IPS-18c (cell line): ENCODE data around the gene CARS1.

Source experiments
- H3K4me3 ChIP-seq: 2 replicates; pipeline ENCODE4 v1.7.0; 2013; ENCODE audit warnings: low read depth, mild to moderate bottlenecking, low read length, moderate library complexity; ENCODE audit not compliant: insufficient read depth
- H3K9me3 ChIP-seq: one replicate; pipeline ENCODE4 v1.6.1; 2013; ENCODE audit warnings: mild to moderate bottlenecking, low read length, moderate library complexity; ENCODE audit not compliant: control insufficient read depth, insufficient read depth

The CARS1 gene

DNA sequence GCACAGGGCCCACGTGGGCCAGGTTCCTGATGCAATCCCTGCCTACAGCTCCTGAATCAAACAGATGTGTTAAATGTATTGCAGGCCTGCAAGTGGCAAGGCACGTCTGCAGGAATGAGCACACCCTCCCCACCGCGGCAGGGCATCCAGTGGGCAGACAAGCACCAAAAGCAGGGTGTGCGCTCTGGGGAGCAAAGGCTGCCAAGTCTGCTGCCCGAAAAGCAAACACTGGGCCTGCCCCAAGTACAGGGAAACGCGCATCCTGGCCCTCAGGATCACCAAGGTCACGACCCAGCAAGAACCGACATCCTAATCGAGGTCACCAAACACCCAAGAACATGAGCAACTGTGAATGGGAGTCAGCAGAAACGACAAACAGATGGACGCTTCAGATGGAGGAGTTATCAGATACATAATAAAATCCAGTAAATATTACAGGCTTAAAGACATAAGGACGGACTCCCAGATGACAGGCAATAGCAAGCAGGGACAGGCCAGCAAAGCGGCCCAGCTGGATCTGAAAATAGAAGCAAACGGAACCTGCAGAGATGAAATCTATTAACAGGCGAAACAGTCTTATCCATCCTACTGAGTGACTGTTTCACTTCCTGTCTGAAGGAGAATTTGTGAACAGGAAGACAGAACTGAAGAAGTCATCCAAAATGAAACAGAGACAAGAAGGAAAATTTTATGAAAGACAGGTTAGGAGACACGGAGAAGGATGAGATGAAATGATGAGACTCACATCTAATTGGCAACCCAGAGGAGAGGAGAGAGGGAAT lies 26.7 kb downstream of the CARS1 start:
- H3K9me3 ChIP-seq, result no peaks in the 10 kb centered on the region
- no peak overlapping the region for H3K4me3 ChIP-seq

DNA sequence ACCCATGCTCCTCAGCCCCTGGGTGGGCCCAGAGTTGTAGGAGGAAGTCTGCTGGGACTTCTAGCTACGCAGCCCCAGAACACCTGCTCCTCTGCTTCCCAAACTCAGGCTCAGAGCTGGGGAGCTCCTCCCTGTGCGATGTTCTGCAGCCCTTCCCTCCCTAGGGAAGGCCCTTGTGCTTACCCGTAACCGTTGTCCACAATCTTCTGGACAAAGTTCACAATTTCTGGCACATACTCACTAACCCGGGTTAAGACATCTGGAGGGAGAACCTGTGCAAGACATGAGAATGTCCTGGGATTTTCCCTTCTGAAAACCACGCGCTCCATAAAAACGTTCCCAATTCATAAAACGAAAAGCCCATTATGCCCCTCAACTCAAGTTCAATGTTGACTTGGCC lies 28.4 kb downstream of the CARS1 start:
- no peaks in the 10 kb centered on the region for H3K9me3 ChIP-seq
- H3K4me3 ChIP-seq, result no peak overlapping the region

DNA sequence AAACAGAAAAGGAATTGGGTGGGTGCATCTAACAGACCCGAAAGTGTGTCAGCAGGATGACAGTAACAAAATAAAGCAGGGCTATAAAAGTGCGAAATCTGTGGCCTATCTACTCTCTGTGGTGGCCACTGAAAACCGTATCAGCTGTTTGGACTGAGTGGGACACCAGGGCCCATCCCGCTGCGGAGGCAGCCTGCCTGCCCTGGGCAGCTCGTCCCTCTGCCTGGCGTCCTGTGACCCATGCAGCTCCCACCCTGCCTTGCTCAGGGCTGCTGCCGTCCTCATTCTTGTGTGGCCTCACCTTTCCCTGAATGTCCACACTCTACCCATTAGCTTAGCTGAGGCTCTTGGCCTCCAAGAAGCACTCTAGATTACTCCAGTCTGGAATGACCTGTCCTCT lies 30.4 kb downstream of the CARS1 start:
- H3K9me3 ChIP-seq, result no peaks in the 10 kb centered on the region
- no peak overlapping the region for H3K4me3 ChIP-seq

DNA sequence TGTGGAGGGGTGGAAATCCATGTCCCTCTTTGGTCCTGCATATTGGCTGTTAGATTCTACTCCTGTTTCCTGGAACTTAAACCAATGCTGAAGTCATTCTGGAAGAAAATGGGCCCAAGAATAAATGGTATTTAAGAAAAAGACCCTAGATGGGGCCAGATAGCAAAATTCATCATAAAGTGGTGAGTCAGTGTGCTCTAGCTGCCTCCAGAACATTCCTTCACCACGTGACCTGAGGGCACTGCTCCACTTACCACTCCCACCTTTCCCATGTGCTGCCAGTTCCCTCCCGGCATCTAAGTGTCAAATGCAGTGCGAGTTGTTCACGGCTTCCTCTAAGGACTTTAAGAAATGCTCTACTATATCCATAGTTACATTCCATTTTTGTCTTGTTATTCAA lies 34.2 kb downstream of the CARS1 start:
- Histone ChIP-seq H3K4me3 (no peak overlapping the region), H3K9me3 (no peaks in the 10 kb centered on the region)

DNA sequence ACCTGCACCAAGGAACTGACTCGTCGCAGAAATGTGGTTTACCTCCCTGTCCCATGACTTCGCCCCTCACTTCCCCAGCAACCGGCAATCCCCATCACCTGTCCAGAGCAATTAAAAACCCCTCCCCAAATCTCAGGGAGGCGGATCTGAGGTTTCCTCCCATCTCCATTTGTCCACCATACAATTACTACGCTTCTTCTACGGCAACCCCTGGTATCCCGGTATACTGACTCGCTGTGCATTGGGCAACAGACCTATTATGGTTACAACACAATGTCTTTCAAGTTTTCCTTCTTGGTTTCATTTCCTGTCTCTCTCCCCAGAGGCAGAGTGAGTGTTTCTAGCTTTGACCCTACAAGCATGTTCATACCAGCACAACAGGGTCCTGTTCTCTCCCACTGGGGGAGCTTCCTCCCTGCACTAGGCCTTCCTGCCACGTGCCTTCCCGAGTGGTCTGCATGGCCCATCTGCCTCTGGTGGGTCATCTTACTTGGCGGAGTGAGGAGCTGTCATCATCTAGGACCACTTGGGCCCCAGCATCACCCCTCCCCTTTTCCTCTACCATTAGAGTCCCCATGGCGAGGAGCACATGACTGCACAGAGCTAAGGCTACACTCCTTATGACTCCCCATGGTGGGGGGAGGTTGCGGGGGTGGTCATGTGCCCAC lies 34.8 kb downstream of the CARS1 start:
- Histone ChIP-seq H3K9me3 (no peaks in the 10 kb centered on the region), H3K4me3 (no peak overlapping the region)

DNA sequence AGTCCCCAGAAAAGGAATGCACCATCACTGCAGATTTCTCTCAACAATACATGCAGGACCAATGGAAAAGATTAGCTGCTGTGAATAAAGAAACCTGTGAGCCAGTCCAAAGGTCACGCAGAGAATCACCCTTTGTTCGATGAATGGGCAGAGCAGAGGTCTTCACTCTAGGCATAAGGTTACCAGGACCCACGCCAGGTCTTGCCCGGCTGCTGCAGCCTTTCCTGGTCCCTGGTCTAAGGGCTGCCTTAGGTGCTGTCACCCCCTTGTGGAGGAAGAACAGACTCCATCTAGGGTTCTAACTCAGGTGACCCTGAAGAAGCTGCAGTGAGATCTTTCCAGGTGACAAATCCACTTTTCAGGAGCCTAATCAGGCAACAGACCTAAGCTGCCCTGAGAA lies 36.1 kb downstream of the CARS1 start:
- no peak overlapping the region for H3K4me3 ChIP-seq
- H3K9me3 ChIP-seq, result no peaks in the 10 kb centered on the region

DNA sequence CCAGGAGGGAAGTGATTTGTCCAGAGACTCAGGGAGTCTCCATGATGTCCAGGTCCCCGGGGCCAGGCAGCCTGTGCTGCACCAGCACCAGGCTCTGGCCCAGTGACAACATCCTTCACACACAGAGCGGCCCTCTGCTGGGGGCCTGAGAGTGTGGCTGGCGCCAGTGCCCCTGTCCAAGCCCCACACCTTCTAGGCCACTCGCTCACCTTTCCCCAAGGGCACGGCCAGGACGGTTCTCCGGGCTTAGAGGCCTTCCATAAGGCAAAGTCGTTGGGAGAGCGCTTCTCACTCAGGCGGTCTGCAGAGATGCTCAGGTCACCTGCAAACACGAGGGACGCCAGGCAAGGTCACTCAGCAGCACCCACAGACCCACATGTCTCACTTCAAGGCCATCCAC lies 37.2 kb downstream of the CARS1 start:
- no peak overlapping the region for H3K4me3 ChIP-seq
- H3K9me3 ChIP-seq, result no peaks in the 10 kb centered on the region

DNA sequence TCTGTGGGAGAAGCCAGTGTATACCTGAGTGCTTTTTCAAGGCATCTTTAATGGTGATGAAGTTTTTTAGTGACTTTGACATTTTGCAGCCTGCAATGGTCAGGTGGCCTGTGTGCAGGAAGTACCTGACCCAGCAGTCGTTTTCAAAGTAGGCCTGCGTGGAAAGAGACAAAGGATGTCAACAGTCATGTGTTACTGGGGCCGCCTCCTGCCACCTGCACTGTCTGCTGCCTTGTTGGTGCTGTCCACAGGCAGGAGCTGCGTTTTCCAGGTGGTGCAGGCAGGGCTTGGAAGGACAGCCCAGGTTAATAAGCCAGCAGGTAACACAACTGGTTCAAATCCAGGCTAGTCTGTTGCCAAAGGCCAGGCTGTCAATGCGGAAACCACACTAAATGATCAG lies 38.6 kb downstream of the CARS1 start:
- H3K4me3 ChIP-seq, result no peak overlapping the region
- H3K9me3 ChIP-seq, result no peaks in the 10 kb centered on the region

DNA sequence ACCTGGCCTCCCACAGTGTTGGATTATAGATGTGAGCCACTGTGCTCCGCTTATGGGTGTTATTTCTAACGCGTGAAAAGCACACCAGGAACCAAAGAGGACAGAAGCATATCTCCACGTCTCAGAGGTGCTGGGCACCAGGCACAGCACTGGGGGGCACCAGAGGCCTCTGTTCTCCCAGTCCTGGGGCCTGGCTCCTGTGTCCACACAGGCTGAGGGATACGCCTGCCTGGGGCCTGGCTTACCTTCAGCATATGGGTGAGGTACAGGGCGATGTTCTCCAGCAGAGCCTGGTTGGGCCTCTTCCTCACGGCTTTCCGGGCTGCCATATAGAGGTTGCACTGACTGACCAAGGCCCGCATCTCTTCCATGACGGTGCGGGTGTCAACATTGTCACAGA lies 40.4 kb downstream of the CARS1 start:
- no peaks in the 10 kb centered on the region for H3K9me3 ChIP-seq
- H3K4me3 ChIP-seq, result no peak overlapping the region

DNA sequence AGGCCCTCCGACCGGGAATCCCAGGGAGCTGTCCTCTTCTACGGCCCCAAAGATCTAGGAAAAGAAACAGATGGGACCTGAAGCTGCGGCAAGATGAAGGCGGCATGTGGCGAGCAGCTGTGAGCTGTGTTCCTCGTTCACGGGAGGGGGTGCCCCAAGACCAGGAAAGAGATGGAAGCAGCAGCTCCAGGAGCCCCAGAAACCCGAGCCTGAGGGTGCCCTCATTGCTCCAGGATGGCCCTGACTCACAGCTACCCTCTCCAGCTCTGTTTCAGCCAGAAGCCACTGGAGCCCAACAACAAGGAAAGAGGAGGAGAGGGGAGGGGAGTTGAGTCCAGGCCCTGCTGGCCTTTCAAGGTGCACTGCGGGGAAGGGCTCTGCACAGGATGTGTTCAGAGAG lies 41.4 kb downstream of the CARS1 start:
- Histone ChIP-seq H3K4me3 (no peak overlapping the region), H3K9me3 (no peaks in the 10 kb centered on the region)

DNA sequence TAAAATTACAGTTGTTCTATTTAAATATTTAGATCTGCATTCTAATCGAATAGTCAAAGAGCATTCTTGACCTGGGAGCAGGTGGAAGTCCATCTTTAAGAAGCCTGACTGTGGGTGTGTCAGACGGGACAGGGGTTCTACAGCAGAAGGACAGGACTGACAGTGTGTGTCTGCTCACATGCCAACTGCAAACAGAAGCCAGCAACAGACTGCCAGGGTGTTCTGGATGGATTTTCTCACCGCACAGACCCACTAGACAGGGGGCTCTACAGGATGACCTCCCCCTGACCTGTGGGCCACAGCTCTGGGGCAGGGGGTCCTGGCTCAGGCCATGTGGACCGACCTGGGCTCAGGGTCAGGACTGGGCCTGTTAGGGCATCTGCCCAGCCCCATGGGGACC lies 42.3 kb downstream of the CARS1 start:
- Histone ChIP-seq H3K9me3 (no peaks in the 10 kb centered on the region), H3K4me3 (no peak overlapping the region)

DNA sequence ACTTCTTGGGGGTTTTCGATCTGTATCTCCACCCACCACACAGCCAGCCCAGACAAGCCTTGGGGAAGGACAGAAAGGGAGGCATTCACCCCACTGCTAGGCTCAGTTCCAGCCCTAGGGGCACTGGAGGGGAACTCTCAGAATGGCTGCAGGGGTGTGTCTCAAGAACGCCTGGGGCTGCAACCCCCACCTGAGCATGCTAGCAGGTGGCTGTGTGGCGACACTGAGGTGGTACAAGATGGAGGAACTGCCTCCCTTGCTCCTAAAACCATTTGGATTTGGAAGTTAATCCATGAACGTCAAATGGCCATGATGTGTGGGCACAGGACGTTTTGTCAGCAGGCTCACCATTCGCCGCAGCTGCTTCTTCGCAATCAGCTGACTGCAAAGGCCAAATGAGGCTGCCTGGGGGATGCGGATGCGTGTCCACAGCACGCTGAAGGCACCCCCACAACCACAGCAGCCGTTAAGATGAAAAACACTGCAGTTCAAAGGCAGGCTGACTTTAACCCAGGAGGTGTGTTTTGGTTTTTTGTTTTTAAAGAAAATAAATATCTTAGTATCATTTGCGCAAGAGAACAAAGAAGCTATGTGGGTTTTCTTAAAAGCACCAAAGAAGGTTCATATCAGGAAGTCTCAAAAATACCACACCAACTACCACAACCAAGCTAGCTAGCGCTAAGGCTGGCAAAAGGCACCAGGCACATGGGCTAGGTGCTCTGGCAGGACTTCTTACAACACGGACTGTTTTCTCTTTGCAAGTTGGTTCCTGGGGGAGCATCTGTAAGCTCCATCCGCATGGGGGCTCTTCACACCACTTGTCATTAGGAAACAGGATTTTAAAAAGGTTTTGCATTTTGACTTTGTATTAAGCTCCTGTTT lies 42.9 kb downstream of the CARS1 start:
- Histone ChIP-seq H3K9me3 (no peaks in the 10 kb centered on the region), H3K4me3 (no peak overlapping the region)

DNA sequence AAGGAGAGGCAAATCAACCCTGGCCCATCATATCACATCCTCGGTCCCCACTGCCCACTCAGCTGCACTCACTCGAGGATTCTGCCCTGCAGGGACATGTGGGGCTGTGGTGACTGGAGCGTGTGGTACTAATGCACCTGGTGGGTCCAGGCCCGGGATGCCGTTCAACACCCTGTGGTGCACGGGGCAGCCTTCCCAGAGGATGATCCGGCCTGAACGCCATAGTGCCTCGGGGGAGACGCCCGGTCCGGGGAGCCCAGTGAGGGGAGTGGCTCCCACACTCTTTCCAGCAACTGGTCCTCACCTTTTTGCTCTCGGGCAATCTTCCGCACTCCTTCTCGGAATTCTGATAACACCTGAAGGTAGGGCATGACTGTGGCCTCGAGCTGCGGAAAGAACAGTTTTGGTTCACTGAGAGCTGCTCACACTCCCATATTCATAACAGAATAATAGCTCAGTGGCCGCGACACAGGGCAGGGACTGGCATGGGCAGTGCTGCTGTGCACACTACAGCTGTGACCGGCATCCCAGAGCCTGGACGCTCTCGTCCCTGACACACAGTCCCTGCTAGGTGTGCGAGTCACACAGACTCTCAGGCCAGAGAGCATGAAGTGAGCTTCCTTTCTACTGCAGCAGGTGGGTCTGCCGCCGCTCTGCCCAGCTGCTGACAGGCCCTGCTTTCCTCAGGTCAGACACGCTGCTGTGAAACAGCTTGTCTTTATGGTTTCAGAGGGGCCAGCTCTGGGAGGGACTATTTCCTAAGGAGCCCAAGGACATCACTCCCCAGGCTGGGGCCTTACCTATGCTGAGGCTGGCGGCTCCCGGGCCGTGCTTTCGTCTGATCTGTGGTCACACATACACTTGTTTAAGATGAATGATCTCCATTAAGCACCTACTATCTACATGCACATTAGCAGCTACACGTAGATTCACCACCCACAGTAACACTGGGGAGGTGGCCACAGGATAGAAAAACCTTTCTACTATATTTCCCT lies 45.0 kb downstream of the CARS1 start:
- Histone ChIP-seq H3K4me3 (no peak overlapping the region), H3K9me3 (no peaks in the 10 kb centered on the region)

DNA sequence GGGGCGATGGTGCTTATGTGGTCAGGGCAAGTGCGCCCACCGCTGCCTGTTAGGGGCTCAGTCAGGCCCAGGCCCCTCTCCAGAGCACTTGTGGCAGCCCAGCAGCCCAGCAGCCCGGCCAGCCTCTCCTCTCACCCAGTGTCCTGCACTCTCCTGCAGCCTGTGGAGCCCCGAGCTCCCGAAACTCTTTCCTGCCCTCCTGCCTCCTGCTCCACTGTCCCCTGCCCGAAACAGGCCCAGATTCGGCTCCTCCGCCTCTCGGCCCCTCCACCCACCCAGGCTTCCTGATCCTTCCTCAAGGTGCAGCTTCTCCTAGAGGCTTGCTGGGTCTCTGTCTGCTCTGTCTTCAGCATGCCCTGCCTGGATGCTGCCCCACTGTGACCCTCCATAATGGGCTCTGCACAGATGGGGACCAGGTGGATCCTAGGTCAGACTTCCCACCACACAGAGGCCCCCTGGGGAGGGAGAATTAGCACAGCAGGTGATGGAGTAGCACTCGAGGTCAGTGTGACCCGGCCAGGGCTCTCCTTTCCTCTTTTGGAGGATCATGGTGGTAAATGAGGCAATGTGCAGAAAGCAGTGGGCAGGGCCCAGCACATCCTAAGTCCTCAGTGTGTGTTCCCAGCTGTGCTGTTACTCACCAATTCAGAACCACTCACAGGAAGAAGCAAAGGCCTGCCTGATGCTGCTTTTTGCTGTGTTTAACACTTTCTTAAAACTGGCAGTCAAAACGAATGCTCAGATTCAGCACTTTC lies 46.5 kb downstream of the CARS1 start:
- no peaks in the 10 kb centered on the region for H3K9me3 ChIP-seq

DNA sequence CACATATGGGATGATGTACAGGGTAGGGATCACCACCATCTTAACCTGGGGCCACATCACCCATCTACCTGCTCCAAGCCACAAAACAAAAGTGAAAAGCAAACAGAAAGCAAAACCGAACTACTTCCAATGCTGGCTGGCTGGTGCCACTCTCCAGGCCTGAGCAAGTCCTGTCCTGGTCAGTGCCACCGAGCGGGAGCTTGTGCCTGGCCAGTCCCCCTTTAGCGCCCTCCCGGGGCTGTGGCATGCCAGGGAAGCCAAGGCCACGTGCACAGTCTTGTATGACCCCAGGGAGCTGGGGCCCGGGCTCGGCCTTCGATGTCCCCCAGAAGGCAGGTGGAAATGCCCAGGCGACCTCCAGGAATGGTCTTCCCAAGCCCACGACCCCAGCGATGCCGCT lies 47.2 kb downstream of the CARS1 start:
- H3K4me3 ChIP-seq, result no peak overlapping the region

More for the DNA sequence above, 46.5 kb downstream of the CARS1 start:
- H3K4me3 ChIP-seq, result no peak overlapping the region

DNA sequence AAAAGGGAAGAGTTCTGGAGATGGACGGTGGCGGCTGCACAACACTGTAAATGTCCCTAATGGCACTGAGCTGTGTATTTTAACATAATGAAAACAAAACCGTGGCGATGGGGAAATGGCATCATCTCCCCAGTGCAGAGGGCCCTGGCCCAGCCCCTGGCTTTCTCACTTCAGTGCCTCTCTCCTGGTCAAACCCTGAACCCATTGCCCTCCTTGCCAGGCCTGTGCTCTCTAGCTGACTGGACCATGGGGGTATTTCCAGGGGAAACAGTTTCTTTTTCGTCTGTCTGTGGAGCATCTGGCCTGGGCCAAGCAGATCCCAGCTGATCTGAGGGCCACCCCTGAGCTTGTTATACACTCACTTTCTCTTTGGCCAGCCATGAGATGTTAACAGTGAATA lies 47.7 kb downstream of the CARS1 start:
- no peak overlapping the region for H3K4me3 ChIP-seq
- no peaks in the 10 kb centered on the region for H3K9me3 ChIP-seq

More for the DNA sequence above, 47.2 kb downstream of the CARS1 start:
- no peaks in the 10 kb centered on the region for H3K9me3 ChIP-seq
